AG08396 (cell line): ENCODE results near the gene APOBEC3A.
"Not testable (repeated sequence)": the region's sequence is repeated elsewhere in the genome, so short reads cannot be mapped to it uniquely, and the experiment has no call there.

Experiments used
- DNase-seq: peaks from one replicate; pipeline ENCODE4 v3.0.0; 2012; ENCODE audit warnings: low spot score, mixed read lengths

The APOBEC3A gene

DNA sequence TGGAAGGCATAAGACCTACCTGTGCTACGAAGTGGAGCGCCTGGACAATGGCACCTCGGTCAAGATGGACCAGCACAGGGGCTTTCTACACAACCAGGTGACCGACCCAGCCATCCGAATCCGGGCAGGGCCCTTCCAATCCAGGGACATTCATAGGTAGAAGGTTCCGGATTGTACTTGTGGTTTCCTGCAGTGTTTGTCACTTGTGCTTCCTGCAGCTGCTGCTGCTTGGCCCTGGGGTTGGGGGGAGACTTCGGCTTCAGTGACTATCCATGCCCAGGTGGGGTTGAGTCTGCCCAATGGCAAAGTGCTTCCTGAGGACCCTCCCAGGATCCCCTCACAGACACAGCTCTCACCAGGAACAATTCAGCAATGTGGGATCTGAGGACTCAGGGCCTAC, 2.2 kb downstream of the APOBEC3A start:
- no peak for DNase-seq

DNA sequence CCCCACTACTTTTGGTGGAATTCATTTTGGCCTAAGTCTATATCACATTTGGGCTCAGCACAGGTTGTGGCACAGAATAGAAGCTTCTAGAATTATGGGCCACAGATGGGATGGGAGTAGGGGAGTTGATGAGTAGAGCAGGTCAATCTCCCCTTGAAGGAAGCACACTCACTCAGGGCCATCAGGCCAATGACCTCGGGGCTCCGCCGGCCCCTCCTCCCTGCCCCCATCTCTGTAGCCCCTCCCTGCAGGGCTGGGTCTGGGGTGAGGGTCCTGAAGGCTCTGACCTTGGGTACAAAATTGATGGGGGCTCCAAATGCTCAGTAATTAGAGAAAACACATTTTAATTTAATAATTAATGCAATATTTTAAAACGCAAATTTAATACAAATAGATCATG, 3.3 kb downstream of the APOBEC3A start:
- not testable (repeated sequence) for DNase-seq

DNA sequence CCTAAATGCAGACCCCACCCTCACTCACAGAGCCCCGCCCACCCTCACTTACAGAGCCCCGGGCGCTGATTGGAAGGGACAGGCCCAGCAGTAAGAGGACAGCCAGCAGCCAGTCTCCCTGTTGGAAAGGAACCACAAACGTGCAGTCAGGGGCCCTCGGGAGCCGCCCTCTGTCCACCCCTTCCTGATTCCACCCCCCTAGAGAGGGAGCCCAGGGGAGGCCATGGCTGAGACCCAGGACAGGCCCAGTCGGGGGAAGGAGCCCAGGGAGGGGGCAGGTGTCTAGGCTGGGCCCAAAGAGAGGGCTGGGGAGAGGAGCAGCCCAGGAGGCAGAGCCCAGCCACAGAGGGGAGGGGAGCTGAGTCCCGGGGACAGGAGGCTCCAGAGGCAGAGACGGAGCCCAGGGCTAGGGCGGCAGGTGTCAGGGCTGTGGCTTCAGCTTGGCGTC, 5.9 kb downstream of the APOBEC3A start:
- not testable (repeated sequence) for DNase-seq

DNA sequence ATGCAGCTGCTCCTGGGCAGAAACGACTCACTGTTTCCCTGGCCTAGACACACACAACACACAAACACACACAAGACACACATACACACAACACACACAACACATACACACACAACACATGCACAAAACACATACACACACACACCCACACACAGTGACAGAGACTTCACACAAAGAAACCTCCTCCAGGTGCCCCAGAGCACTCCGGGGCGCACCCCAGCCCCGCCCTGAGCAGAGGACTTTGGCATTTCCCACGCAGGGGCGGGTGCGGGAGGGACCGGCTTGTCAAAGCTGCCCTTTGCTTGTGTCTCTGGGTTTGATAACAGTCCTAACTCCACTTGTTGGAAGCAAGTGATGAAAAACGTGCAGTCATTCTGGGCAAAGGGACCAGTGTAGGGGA, 6.5 kb downstream of the APOBEC3A start:
- no peak for DNase-seq

DNA sequence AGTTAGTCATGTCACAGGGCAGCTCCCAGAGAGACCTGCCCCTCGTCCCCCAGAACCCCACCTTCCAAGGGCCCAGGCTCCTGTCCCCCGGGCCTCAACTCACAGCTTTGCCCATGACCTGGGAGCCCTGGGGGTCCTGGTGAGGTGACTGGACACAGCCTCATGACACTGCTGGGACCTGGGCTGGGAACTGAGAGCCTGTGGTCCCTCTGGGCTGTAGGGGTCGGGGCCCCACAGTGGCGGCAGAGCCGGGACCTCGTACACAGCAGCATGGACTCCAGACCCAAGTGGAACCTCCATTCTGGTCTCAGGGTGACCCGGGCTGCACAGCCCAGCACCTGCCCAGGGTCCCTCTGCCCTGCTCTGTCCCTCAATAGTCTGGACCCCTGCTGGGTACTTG, 6.9 kb downstream of the APOBEC3A start:
- no peak for DNase-seq

DNA sequence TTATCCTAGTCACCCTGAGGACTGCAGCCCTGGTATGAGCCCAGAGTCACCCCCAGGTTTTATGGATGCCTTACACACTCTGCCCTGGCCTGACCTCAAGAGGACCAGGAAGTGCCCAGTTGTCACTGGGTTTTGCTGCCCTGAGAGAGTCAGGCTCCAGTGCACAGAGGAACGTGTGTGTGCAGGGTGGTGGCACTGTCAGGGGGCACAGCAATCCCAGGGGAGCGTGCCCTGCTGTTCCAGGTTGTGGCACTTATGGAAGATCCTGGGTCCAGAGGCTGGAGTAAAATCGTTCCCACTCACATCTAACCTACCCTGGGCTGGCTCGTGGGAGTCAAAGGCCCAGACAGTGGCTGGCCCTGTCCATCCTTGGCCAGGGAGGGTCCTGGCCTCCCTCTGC, 7.6 kb downstream of the APOBEC3A start:
- DNase-seq, result no peak

DNA sequence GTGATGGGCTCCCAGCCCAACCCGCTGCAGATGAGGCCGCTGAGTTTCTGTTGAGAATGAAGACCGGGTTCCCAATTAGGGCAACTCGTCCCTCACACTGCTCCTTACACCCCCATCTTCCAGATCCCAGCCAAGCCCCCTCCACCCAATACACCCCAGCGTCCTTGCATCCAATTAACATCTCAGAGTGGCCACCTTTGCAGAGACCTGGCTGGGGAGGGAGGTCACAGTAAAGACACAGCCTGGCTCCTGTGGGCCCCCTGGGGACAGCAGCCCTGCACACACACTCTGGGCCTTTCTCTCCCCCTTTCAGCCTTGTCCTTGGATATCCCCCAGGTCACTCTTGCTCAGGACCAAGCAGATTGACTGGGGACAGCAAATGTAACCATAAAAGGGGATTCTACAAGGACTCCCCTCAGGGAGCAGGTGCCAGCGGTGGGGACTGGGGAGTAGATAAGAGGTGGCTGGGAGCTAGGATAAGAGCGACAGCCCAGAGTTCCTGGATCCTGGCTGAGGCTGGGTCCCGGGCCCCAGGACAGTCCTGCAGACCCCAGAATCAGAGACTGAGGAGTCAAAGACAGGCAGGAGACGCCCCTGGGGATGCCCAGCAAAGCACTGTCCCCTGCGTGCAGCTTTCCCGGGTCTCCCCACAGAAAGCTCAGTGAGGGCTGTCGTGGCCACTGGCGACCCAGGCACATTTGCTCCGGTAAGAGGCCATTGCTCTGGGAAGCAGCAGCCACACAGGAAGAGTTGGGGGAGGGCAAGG, 8.4 kb downstream of the APOBEC3A start:
- DNase-seq, result no peak

DNA sequence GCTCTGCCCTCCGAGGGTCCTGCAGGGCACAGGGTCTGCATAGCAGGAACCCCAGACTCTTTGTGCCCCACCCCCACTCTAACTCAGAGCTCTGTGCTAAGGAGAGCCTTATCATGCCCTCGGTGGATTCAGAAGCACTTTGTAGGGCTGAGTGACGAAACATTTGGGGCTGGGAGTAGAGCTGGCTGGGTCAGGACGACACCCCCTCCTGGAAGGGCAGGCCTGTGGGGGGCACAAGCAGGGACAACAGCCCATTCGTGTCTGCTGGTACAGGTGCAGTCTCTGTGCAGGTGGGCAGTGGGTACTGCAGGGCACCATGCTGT, 8.9 kb downstream of the APOBEC3A start:
- no peak for DNase-seq

DNA sequence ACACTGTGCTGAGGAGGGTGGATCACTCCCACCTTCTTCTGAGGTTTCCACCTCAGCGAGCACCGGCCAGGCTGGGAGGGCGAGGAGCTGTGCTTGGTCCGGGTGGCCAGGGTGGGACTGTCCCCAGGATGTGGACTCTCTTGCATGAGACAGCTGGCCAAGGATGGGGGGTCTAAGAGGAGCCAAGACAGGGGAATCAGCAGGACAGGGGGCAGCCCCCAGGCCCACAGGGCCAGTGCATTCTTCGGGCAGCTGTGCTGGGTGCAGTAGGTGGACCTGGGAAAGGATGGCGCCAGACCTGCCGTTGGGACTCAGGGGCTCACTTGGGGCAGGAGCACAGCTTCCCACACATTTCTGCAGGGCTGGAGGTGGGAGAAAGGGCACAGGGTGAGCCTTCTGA, 9.5 kb downstream of the APOBEC3A start:
- DNase-seq, result no peak

DNA sequence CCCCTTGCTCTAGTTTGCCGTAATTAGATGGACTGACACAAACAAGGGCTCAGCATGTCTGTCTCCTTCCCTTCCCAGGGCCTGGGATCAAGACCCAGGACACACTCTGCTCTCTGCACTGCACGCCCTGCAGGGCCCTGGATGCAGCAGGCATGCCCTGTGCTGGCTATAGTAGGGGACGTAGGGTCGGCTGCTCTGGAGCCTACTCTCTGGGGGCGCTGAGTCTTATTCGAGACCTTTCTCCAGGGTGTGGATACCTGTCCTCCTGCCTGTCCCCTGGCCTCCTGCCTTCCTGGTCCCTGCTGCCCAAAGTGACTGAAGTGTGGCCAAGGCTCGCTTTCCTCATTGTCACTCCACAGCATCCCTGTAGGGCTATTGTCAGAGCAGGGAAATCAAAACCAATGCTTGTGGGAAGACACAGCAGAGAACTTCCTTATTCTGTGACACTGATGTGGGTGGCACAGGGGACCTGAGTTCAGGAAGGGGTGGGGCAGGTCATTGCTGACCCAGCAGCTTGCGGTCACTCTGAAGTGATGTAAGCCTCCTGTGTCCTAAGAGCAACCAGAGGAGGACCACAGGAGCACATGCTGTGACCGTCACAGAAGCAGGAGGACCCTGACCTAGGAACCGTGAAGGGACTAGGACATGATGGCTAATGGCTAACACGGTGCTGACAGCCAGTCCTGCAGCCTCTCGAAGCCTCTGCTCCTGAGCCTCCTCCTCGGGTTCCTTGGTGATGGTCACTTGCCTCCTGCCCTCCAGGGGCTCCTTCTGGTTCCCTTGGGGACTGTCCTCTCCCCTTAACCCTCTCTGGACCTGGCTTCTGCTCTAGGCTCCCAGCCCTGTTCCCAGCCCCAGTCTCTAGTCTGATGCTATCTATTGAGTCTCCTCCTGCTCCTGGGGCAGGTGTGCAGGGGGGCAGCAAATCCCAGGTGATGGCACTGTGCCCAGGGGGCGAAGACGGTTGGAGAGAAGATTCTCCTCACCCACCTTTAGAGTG, 10.3 kb downstream of the APOBEC3A start:
- no peak for DNase-seq

DNA sequence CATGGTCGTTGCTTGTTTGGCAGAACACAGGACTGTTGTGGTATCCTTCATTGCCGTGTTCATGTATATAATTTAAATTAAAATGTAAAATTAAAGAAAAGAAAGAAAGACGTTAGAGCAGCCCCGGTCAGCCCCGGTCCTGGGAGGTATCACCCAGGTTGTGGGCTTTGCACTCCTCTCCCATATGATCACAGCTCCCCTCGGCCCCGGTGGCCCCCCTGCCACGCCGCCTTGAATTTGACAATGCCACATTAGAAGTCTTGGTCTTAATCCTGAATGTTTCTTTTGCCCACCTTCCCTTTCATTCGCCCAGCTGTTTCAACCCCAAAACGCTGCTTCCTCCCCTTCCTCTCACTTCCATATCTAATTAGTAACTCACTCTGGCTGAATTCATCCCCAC, 11.4 kb downstream of the APOBEC3A start:
- DNase-seq, result no peak

DNA sequence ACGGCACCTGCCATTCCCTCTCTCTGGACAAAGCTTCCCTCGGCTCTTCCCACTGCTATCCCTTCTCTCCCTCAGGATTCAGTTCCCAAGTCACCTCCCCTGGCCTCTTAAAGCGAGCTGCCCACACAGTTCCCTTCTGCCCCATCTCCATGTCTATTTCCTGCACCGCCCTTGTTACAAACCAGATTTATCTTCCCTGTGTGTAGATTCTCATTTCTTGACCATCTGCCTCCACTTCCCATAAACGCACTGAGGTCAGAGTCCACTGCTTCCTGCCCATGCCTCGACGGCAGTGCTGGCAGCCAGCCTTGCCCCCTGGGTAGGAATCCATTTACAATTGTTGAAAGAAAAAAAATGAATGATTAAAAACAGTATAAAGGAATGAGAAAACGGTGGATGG, 13.1 kb downstream of the APOBEC3A start:
- no peak for DNase-seq

DNA sequence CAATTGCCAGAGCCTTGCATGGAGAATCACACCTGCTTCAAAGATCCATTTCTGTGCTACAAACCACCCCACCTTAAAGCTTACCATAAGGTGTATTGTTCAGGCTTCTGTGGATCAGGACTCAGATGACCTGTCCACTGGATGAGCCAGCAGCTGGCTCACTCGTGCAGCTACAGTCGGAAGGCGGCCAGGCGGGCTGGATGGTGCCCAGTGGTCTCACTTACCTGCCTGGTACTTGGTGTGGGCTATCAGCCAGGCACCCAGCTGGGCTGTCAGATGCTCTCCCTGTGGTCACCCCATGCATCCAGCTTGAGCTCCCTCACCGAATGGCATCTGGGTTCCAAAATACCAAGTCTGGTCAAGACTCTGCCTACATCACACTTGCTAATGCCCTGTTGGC, 13.8 kb downstream of the APOBEC3A start:
- no peak for DNase-seq

DNA sequence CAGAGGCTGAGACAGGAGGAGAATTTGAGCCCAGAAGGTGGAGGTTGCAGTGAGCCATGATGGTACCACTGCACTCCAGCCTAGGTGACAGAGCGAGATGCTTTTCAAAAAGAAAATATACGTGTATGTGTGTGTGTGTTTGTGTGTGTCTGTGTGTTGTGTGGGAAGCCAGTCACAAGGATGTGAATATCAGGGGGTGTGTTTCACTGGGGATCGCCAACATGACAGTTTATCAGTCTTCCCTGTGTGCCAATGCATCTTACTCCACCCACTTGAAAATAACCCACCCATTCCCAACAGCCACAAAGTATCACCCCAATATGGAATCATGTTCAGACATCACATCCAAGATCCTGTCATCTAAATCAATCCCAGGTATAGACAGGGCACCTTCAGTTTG, 14.4 kb downstream of the APOBEC3A start:
- DNase-seq, result no peak

DNA sequence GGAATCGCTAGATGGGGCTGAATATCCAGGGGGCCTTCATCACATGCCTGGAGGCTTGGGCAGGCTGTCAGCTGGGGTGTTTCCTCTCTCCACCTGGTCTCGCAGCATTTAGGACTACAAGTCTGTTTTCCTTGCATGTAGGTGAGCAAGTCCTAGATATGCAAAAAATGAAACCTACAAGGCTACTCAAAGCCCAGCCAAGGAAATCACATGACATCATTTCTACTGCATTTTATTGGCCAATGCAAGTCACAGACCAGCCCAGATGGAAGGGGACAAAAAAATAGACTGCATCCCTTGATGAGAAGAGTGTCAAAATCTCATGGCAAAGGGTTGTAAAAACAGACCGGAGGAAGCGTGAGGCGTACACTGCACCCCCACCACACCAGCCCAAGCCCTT, 15.1 kb downstream of the APOBEC3A start:
- DNase-seq, result no peak

DNA sequence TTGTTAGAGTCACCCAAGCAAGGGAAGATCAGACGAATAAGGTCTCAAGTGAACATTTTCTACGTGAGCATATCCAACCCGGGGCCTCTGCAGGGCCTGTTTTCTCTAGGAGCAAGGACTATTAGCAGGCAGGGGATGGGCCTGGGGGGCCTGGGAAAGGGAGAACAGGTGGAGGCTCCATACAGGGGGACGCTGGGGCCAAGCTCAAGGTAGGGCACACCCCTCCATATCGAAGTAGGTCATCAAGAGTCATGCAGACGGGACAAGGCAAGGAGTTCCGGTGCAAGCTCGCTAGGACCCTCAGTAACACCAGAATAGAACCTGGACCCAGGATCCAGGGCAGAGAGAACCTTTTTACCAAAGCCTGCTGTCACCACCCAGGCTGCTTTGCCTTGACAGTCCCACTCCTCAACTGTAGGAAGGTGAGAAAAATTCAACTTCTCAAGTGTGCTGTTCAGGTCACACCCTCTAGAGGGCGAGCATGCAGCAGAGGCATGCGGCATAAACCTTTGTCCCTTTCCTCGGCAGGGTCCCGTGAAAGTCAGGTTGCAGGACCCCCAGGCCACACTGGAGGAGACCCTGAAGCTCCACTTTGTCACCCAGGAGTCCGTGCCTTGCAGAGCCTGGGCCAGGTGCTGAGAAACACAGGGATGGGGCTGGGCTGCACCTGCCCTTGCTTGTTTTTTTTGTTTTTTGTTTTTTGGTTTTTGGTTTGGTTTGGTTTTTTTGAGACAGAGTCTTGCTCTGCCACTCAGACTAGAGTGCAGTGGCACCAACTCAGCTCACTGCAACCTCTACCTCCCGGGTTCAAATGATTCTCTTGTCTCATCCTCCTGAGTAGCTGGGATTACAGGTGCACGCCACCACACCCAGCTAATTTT, 16.1 kb downstream of the APOBEC3A start:
- DNase-seq, result peak; percentile 60

DNA sequence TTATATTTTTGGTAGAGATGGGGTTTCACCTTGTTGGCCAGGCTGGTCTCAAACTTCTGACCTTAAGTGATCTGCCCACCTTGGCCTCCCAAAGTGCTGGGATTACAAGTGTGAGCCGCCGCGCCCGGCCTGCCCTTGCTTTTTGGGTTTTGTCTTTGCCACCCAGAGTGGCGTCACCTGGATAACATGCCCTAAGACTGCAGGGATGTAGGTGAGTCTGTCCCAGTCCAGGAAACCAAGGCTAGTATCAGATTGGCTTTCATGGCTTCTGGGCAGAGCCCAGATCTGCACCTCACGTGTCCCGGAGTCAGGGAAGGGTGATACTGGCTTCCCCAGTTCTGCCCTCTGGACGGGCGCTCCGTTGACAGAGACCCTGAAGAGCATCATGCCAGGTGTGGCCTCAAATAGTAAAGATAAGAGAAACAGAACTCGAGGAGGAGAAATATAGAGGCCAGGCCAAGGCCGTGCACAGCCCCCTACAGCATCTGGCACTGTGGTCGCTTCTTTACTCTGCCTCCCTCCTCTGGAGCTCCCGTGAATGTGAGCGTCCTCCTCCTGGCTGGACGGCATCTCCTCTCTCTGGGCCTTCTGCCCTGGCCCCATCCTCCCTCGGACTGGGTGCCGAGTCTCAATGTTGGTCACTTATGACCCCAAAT, 16.9 kb downstream of the APOBEC3A start:
- no peak for DNase-seq

DNA sequence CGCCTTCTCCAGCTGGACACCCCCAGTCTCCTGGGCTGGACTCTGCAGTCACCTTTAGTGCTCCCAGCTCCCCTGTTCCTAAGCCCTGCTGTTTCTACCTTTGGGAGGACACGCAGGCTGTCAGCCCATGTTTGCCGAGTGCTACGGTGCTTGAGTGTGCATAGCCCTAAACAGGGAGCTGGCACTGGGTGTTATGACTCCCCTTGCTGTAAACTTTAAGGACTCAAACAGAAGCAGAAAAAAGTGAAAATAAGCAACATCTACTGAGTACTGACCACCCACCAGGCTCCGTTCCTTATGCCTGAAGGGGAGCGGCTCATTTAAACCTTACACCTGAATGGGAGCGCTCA, 17.4 kb downstream of the APOBEC3A start:
- no peak for DNase-seq

DNA sequence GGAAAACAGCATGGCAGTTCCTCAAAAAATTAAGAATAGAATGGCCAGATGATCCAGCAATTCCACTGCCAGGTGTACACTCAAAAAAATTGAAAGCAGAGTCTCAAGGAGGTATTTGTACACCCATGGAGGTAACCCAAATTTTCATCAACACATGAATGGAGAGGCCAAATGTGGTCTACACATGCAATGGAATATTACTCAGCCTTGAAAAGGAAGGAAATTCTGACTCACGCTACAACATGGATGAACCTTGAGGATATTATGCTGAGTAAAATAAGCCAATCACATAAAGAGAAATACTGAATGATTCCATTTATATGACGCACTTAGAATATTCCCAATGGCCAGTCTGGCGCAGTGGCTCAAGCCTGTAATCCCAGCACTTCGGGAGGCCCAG, 19.9 kb downstream of the APOBEC3A start:
- DNase-seq, result not testable (repeated sequence)

DNA sequence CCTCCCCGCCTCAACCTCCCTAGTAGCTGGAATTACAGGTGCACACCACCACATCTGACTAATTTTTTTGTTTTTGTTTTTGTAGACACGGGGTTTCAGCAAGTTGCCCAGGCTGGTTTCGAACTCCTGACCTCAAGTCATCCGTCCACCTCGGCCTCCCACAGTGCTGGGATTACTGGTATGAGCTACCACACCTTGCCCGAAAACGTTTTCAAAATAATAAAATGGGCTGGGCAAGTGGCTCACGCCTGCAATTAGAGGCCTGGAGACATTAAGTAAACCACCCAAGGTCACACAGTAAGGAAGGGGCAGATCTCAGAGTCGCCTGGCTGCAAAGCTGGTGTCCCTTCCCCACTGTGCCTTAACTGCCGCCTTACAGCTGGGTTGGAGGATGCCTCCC, 23.2 kb downstream of the APOBEC3A start:
- DNase-seq, result not testable (repeated sequence)
